HG03025 (cell line): ENCODE measurements around the gene ZC3H12A.

Experiments
- ATAC-seq: cut with Tn5 transposase; IDR thresholded peaks from one replicate; pipeline ENCODE4 v1.9.1; 2021; ENCODE audit warnings: mild to moderate bottlenecking, moderate library complexity; ENCODE audit not compliant: unreplicated experiment, low FRiP score

Gene ZC3H12A

DNA sequence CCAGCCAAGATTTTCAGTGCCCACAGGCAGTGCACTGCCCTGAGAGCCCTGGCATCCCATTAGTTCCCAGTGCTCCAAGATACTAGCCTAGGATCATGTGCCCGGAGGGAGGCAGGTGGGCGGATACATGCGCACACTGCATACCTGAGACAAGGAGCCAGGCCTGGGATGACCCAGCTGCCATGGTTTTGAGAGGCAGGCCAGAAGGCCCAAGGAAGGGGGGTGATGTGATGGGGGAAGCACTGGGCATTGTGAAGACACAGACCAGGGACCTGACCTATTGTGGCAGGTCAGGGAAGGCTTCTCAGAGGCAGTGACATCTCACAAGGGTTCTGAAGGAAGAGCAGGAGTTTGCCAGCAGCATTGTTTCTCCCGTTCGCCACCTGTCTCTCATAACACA is 3.6 kb downstream of the ZC3H12A start:
- no peak for ATAC-seq

DNA sequence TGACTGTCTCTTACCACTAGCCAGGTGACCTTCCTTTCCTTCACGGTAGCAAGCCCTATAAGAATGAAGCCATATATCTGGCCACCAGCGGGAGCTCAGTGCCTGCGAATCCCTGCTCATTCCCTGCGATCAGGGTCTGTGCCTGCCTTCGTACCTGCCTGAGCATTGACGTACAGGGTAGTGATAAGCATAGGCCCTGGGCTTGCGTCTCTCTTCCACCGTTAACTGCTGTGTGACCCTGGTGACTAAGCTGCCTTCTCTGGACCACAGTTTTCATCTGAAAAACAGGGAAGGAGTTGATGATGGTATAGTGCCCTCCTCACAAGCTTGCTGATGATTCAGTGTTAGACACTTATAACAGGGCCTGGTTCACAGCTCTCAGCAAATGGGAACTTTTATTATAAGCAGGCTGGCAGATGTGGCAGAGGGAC is 4.1 kb downstream of the ZC3H12A start:
- no peak for ATAC-seq

DNA sequence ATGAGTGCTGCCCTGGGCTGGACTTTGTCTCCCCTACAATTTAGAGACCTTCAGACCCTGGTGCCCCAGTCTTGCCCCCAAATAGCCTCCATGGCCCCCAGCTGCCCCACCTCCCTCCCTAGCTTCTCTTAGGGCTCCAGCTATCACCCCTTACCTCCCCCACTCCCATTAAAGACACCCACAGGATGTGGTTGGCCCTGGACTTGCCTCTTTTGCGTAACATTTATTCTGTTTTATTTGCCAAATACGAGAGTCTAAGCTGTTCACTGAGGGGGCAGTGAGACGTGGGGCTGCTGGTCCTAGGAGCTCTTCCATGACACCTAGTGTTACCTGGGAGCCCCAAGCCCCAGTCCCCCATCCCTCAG is 4.5 kb downstream of the ZC3H12A start:
- ATAC-seq, result no peak

DNA sequence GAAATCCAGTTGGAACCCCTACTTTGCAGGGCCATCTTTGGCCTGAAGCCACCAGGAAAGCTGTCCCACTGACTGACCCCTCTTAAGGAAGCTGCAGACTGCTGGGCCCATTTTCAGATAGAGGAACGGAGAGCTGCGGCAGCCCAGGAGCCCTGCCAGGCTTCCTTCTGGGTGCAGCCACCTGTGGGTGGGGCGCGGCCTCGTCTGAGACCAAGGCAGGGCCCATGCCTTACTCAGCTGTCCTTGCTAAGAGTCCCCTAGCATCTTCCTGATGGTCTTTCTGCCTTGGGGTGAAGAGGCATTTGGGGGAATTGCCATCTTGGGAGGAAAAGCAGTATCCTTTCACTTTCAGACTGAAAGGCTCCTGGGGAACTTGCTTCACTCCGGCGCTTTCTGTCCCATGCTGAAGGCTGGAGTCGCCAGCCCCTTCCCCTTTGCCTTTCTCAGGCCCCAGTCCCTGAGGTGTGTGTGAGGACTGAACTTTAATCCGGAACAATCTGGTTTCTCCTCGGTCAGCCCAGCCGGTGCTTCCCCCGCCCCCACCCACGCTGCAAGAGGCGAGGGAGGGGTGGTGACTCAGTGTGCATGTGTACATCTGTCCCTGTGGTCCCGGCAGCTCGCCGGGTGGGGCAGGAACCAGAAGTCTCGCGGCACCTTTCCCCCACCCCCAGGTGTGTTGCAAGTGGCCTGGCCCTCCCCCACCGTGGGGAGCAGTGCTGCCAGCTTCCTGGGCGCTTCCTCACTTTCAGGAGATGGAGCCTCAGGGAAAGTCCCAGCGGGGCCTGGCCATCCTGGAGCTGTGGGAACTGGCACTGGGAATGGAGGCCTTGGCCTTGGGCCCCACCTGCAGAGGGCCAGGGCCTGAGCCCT is 5.1 kb downstream of the ZC3H12A start:
- ATAC-seq, result no peak

DNA sequence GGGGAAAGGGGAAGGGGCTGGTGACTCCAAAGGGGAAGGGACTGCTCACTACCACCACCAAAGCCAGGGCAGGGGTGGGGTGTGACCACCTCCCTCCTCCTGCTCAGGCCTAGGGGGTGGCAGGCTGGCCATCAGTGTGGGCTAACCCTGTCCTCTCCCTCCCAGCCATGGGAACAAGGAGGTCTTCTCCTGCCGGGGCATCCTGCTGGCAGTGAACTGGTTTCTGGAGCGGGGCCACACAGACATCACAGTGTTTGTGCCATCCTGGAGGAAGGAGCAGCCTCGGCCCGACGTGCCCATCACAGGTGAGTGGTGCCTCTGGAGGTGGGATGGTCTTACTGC is 5.7 kb downstream of the ZC3H12A start:
- ATAC-seq, result no peak

DNA sequence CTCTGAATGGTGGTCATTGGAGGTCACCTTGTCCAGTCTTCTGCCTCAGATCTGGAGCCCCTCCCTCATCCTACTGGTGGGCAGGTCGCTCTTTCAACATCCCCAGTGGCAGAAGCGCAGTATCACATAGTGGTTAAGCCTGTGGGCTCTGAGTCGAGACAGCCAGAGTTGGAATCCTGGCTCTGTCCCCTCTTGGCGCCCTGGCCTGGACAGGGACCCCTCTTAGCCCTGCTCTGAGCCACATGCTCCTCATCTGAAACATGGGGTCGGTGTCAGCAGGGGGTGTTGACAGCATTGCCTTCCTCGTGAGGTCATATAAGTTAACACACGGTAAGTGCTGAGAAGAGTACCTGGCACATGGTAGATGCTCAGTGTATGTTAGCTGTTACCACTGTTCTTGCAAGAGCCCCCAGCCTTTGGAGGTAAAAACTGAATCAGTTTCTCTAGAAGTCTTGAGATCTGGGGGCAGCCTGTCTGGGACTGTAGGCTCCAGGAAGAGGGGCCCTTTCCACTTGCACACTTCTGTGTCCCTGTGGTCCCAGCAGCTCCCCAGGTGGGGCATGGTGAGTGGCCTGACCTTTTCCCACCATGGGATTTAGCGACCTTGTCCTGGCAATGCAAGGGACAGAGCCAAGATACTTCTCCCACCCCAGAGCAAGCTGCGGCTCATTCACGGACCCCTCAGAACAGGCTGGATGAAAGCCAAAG is 6.4 kb downstream of the ZC3H12A start:
- ATAC-seq, result no peak

DNA sequence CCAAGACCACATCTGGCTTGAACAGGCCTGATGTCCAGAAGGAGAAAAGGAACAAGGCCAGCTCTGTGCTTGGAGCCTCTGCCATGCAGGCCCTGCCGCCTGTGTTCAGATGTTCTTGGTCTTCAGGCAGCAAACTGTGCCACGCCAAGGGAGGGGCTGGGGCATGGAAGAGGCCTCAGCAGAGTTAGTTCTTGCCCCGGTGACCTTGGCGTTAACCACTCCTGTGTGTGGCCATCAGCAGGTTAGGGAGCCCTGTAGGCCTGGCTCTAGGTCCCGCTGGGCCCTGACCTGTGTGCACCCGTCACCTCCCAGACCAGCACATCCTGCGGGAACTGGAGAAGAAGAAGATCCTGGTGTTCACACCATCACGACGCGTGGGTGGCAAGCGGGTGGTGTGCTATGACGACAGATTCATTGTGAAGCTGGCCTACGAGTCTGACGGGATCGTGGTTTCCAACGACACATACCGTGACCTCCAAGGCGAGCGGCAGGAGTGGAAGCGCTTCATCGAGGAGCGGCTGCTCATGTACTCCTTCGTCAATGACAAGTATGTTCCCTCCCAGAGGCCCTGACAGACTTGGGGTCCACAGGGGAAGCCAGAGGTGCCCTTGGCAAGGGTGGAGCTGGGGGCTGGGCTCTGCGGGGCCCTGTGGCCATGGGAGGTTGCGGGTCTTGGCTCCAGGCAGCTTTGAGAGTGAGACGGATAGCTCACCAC is 7.1 kb downstream of the ZC3H12A start:
- no peak for ATAC-seq

DNA sequence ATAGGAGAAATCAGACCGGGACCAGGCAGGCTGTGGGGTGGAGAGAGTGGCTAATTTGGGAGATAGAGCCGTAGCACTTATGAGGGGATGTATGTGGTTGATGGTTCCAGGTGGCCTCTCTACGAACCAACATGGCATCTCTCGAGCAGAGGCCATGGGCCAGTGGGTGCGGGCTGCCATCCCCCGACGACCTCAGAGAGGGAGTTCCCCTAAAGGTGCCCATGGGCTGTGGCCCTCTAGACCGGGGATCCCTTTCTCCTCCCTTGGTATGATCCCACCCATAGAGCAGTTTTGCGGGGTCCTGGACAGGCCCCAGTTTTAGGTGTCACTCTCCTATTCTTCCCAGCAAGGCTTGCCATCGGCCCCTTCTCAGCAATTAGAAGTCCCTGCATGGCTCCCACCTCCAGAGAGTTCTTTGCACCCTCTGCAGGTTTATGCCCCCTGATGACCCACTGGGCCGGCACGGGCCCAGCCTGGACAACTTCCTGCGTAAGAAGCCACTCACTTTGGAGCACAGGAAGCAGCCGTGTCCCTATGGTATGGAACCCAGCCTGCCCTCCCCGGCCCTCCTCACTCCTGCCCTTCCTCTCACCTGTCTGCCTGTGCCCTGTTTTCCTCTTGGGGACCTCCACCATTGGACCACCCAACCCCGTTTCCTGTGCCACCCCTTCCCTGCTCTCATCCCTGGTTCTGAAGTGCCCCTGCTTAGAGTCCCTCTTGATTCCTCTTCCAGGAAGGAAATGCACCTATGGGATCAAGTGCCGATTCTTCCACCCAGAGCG is 7.8 kb downstream of the ZC3H12A start:
- no peak for ATAC-seq

DNA sequence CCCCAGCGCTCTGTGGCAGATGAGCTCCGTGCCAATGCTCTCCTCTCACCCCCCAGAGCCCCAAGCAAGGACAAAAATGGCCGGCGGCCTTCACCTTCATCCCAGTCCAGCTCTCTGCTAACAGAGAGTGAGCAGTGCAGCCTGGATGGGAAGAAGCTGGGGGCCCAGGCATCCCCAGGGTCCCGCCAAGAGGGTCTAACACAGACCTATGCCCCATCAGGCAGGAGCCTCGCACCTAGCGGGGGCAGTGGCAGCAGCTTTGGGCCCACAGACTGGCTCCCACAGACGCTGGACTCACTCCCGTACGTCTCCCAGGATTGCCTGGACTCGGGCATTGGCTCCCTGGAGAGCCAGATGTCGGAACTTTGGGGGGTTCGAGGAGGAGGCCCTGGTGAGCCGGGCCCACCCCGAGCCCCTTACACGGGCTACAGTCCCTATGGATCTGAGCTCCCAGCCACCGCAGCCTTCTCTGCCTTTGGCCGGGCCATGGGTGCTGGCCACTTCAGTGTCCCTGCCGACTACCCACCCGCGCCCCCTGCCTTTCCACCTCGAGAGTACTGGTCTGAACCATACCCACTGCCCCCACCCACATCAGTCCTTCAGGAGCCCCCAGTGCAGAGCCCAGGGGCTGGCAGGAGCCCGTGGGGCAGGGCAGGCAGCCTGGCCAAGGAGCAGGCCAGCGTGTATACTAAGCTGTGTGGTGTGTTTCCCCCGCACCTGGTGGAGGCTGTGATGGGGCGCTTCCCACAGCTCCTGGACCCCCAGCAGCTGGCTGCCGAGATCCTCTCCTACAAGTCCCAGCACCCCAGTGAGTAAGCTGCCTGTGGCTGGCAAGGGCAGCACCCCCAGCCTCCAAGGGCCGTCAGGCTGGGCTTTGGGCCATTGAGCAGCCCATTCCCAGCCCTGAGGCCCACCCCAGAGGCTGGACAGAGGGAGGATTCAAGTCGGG is 8.7 kb downstream of the ZC3H12A start:
- no peak for ATAC-seq

DNA sequence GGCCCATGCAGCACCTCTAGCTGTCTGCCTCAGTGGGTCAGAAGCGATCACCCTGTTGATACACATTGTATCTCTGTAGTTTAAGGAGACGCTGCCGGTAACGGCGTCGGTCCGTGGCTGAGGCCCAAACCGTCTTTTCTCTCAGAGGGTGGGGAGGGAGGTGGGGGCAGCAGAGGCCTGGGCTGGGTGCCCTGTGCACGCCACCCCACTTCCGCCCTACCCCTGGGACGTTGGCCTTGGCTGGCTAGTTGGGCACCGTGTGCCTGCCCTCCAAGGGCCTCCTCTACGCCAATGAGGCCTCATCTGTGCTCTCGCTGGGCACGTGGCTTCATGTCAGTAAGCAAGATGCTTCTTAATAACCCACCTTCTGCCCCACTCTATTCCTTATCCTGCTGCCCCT is 9.4 kb downstream of the ZC3H12A start:
- ATAC-seq, result no peak

DNA sequence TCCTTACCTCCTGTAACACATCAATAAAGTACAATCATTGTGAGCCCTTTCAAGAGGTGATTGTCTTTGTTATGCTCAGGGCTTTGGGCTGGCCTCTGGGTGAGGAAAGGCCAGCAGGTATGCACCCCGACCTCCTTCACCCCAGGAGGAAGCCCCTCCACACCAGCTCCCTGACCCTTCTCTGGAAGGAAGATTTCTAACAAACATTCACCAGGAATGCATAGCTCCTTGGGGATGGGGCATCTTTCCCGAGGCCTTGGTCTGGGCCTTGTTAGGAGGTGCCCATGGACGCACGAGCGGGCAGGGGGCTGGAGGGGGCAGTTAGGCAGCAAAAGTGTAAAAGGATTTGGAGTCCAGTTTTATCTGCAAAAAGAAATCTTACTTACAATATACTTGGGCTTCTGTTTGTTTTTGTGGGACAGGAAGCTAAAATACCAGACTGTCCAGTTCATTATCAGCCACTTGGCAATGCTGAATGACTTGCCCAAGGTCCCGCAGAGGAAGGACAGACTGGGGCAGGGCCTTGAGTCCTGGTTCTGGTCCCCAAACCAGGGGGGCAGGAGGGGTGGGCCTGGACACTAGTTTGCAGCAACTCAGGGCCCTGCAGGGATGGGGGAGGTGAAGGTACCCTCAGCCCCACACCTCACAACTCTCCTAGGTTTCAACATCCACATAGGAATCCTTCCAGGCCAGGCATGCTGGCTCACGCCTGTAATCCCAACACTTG is 10.1 kb downstream of the ZC3H12A start:
- ATAC-seq, result no peak

DNA sequence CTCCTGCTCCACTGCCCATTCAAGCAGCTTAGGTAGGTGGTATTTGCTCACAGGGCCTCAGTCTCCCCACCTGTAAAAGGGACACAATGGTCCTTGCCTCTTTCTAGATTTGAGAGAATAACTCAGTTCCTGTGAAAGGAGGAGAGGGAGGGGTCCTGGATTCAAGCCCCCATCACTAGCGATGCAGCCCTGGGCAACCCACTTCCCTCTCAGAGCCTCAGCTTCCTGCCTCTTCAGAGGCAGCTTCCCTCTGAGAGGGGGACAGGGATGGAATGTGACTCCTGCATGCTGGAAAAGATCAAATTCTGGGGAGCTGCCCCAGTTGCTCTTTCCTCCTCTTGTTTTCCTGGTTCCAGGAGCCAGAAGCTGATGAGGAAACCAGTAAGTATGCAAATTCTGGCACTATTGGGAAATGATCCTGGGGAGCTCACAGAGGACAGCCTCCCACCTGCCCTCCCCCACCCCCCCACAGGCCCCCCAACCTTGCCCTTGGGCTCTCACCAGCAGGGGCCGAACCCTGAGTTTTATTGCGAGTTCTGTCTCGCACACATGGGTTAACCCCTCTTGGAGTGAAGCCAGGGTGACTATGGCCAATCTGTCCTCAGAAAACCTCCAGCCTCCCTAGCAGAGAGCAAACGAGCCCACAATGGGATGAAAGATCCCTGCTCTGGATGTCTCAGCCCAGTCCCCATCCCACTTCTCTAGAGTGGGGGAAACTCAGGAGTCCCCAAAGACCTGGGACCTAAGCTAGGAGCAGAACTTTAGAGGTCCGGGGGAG is 11.7 kb downstream of the ZC3H12A start:
- ATAC-seq, result no peak

DNA sequence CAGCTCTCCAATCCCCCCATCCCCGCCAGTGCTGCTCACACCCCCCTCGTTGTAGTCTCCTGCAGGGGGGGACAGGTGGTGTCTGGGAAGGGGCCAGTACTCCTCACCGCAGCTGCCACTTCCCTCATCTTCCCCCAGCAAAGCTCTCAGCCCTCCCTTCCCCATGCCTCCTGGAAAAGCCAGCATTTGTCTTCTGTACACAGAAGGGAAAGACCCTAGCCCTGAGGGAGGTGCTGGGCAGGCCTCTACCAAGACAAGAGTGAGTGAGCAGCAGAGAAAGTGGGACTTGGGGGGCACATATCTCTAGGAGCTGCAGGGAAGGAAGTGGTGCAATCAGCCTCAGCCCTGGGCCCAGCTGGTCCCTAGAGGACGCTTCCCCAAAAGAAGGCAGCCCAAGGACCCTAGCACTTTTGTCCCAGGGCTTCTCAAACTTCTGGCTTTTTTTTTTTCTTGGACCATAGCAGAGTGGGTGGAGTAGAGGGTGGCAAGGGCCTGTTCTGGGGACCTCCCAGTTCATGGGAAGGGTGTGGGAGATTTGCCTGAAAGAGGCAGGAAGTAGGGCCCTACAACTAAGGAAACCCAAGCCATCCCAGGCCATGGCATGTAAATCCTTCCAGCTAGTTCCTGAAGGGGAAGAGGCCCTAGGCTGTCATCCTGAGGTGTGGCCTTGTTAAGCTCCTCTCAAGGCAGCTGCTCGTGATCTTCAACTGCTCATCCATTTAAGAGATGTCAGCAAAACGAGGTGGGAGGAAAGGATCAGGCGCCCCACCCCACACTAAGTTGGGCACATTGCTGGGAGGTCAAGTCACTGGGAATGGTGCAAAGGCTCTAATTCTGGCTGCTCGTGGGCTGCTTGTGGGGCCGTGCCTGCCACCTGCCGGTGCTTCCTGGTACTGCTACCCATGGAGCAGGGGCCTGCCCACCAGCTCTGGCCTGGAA is 12.6 kb downstream of the ZC3H12A start:
- ATAC-seq, result no peak

DNA sequence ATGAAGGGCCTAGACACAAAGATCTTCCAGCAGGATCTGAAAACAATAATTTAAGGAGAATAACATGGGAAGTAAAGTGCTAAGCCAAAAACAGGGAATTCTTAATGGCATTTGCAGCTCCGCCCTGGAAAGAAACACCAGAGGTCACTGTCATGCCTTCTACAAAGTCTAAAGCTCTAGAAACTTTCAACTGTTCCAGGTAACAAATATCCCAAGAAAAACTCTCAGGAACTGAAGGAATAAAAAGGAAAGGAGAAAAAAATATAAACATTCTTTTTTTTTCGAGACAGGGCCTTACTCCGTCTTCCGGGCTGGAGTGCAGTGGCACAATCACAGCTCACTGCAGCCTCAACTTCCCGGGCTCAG is 13.2 kb downstream of the ZC3H12A start:
- no peak for ATAC-seq

DNA sequence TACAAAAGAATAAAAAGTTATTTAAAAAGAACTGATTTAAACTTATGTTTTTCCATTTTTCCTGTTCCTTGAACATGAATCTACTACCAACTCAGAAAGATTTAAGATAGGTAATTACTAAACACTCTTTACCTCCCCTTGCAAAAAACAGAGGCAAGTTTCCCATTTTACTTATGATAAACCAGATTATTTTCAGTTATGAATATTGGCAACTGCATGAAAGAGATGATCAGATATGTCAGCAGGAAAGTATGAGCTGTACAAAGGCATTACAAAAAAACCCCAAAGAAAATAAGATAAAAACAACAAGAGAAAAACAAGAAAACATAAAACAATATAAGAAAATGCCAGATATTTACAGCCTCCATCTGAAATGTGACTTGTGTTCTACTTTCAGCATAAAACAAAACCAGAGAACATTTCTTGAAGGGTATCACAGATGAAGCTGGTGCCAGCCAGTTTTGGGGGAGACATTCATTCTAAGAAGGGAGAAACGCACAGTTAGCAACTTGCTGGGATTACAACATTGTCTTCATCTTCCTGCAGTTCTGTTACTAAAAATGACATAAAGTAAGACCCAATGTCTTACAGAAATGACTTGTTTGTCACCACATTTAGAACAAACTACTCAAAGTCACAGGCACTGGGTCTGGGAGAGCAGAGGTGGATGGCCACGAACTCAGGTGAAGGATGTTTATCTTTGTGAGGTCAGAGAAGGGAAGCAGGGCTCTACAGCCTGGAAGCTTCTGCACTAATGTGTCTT is 19.1 kb downstream of the ZC3H12A start:
- no peak for ATAC-seq

DNA sequence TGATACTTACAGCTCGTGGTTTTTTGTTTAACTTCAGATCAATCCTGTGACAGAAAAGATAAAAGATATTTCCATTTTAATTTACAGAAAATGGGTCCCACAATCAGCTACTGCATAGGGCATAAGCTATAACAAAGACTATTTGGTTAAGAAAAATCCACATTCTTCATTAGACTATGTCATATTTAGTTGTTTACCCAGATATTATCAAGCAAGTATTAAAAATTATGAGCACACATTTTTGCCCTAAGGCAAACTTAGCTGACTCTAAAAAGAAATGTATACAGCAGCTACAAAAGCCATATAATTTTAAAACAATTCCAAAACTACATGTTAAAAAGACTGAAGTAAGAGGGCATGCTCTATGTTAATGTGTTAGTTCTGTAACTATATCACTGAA is 21.5 kb downstream of the ZC3H12A start:
- no peak for ATAC-seq

DNA sequence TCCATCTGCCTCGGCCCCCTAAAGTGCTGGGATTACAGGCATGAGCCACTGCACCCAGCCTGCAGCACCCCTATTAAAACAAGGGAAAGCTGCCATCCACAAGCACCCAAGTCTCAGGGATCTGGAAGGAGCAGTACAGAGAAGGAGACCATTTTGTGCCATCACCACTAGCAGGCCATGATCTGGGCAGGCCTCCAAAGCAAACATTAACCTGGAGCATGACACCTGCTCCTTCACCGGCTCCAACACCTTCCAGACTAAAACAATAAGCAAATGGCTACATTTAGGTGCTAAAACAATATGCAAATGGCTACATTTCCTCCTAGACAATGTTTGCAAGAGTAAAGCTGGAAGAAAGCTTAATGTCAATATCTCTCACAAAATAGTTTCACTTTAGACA is 23.5 kb downstream of the ZC3H12A start:
- ATAC-seq, result no peak
